ENCODE measurements around the gene TMEM171.

The TMEM171 gene

DNA sequence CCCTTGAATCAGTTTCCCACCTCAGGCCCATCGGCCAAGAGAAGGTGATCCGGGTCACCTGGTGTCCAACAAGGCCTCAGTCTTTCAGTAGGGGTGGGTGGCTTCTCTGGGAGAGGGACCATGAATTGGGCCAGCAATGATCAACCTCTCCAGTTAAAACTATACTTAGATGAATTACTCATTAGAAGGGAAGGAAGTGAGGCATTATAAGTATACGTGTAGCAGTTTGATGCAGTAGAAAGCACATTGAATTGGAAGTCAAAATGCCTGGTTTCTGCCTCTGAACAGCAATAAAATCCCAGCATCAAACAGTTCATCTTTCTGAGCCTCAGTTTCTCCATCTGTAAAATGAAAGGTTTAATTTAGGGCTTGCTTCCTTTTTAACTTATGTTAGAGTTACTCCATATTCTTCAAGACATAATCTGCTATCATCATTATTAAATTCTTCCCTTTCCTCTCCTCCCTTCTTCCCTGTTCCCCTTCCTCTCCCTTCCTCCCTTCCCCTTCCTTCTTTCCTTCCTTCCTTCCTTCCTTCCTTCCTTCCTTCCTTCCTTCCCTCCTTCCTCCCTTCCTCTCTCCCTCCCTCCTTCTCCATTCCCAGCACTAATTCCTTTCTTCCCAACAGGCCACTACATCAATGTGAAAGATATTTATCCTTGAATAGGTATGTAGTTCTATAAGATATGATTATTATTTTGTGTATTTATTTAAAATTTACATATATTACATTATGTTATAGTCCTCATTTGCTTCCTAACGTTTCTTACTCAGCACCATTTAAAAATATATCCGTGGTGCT is 34.0 kb downstream of the TMEM171 start:
- Histone ChIP-seq H3K27ac (ENCODE audit: low read length) (no peak overlapping the region), H3K9ac (ENCODE audit: low read length) (no peak overlapping the region), H3K36me3 (ENCODE audit: control insufficient read depth, low read depth, low read length) (no peaks in the 10 kb centered on the region), H3K27me3 (ENCODE audit: control insufficient read depth, insufficient read depth, low read length) (no peaks in the 10 kb centered on the region), H3K4me1 (ENCODE audit: control insufficient read depth, low read depth, low read length) (peaks cover 3% of the 10 kb centered on the region), H3K4me3 (ENCODE audit: low read length) (no peak overlapping the region), H3K9me3 (ENCODE audit: control insufficient read depth, low read depth, low read length) (no peaks in the 10 kb centered on the region)

DNA sequence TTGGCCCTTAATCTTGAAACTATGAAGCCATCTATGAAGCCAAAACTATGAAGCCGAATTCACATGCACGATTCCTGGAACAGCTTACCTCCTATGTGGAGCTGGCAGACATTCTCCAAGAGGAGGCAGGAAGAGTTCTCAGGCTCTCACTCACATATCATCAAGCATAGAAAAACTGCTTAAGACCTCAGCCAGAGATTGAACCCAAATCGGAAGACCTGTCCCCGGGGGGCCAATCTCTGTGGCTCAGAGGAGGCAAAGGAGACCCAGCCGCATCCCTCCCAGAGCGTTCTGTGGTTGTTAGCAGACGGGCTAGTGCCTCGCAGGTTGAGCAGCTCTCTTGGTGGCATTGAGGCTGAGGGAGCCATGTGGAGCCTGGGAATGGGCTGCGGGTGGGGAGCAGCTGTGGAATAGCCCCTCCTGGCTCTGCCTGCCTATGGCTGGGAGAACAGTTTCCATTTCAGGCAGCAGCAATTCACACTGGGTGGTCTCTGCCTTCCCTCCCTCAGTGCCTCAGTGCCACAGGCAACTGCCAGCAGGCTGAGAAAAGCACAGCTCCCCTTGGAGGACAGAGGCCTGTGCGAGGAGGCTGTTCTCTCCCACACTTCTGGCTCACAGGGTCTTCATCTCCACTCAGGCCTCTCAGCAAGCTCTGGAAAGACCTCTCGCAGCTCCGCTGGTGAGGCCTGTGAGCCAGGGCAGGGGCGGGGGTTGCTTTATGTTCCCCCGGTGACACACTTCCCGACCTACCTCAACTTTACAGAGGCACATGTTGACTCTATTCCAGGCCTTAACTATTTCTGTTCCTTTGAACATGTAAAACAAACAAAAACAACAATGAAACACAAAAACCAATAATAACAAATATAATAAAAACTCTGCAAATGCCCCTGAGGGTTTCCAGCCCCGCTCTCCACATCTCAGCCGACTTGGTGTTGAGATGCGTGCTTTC is 35.2 kb downstream of the TMEM171 start:
- H3K27me3 ChIP-seq (ENCODE audit: control insufficient read depth, insufficient read depth, low read length): no peaks in the 10 kb centered on the region
- H3K36me3 ChIP-seq (ENCODE audit: control insufficient read depth, low read depth, low read length): no peaks in the 10 kb centered on the region
- H3K27ac ChIP-seq (ENCODE audit: low read length): no peak overlapping the region
- peaks cover 3% of the 10 kb centered on the region for H3K4me1 ChIP-seq (ENCODE audit: control insufficient read depth, low read depth, low read length)
- no peak overlapping the region for H3K4me3 ChIP-seq (ENCODE audit: low read length)
- no peak overlapping the region for H3K9ac ChIP-seq (ENCODE audit: low read length)
- H3K9me3 ChIP-seq (ENCODE audit: control insufficient read depth, low read depth, low read length): no peaks in the 10 kb centered on the region

DNA sequence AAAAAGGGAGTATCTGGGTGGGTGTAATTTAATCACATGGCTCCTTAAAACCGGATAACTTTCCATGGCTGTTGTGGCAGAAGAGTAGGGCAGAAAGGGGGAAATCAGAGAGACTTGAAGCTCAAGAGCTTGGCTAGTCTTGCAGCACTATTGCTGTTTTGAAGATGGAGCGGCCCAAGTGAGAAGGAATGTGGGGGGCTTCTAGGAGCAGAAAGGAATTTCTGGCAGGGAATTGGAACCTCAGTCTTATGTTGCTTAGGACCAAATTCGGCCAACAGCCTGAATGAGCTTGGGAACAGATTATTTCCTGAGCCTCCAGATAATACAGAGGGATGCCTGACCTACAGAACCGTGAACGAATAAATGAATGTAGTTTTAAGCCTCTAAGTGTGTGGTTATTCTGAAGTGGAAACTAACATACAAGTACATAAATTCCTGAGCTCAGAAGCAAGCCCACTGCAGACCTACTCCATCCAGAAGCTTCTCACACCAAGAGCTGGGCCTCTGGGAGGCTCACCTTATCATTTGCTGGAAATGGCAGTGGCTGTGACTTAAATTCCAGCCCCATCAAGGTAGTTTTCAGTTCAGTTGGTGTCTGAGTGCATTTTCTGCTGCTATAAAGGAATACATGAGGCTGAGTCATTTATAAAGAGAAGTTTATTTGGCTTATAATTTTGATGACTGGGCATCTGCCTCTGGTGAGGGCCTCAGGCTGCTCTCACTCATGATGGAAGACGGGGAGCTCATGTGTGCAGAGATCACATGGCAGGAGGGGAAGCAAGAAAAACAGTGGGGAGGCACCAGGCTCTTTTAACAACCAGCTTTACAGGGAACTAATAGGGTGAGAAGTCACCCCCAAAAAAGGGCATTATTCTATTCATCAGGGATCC is 37.3 kb downstream of the TMEM171 start:
- no peak overlapping the region for H3K9ac ChIP-seq (ENCODE audit: low read length)
- no peaks in the 10 kb centered on the region for H3K27me3 ChIP-seq (ENCODE audit: control insufficient read depth, insufficient read depth, low read length)
- peaks cover 3% of the 10 kb centered on the region for H3K4me1 ChIP-seq (ENCODE audit: control insufficient read depth, low read depth, low read length)
- H3K9me3 ChIP-seq (ENCODE audit: control insufficient read depth, low read depth, low read length): no peaks in the 10 kb centered on the region
- no peaks in the 10 kb centered on the region for H3K36me3 ChIP-seq (ENCODE audit: control insufficient read depth, low read depth, low read length)
- H3K4me3 ChIP-seq (ENCODE audit: low read length): no peak overlapping the region
- H3K27ac ChIP-seq (ENCODE audit: low read length): no peak overlapping the region

DNA sequence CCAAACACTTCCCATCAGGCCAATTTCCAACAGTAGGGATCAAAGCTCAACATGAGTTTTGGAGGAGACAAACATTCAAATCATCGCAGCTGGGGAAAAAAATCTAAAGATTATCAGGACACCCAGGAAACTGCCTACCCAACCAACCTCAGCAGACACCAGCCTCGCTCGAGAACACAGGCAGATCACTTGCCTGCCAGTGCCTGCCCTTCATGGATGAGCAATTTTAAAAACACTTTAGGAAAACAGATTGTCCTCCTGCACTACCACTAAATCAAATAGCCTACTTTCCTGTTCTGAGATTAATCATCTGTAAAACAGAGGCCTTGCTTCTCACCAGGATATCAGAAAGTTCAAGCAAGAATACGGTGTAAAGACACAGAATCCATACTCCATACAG is 37.9 kb downstream of the TMEM171 start:
- Histone ChIP-seq H3K9me3 (ENCODE audit: control insufficient read depth, low read depth, low read length) (no peaks in the 10 kb centered on the region), H3K4me1 (ENCODE audit: control insufficient read depth, low read depth, low read length) (peaks cover 3% of the 10 kb centered on the region), H3K27ac (ENCODE audit: low read length) (no peak overlapping the region), H3K36me3 (ENCODE audit: control insufficient read depth, low read depth, low read length) (no peaks in the 10 kb centered on the region), H3K4me3 (ENCODE audit: low read length) (no peak overlapping the region), H3K27me3 (ENCODE audit: control insufficient read depth, insufficient read depth, low read length) (no peaks in the 10 kb centered on the region), H3K9ac (ENCODE audit: low read length) (no peak overlapping the region)

DNA sequence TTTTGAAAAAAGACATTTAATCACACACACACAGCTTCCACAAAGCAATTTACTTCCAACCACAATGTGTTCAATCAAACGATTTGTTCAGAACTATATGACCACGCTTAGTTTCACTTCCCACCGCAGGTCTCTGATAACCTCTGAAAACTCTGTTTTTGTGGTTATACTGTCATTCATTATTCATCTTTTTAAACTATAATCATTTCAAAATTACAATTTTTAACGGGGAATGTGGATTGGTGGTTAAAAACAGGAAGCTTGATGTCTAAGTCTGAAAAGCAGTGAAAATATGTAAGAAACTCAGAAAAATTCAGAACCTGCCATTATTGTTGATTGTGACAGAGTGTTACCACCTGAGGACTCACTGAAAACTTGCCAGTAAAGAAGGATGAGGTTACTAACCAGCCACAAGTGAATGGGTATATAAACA is 39.9 kb downstream of the TMEM171 start:
- Histone ChIP-seq H3K9me3 (ENCODE audit: control insufficient read depth, low read depth, low read length) (no peaks in the 10 kb centered on the region), H3K4me1 (ENCODE audit: control insufficient read depth, low read depth, low read length) (peaks cover 3% of the 10 kb centered on the region), H3K36me3 (ENCODE audit: control insufficient read depth, low read depth, low read length) (no peaks in the 10 kb centered on the region), H3K4me3 (ENCODE audit: low read length) (no peak overlapping the region), H3K27me3 (ENCODE audit: control insufficient read depth, insufficient read depth, low read length) (no peaks in the 10 kb centered on the region), H3K9ac (ENCODE audit: low read length) (no peak overlapping the region), H3K27ac (ENCODE audit: low read length) (no peak overlapping the region)

DNA sequence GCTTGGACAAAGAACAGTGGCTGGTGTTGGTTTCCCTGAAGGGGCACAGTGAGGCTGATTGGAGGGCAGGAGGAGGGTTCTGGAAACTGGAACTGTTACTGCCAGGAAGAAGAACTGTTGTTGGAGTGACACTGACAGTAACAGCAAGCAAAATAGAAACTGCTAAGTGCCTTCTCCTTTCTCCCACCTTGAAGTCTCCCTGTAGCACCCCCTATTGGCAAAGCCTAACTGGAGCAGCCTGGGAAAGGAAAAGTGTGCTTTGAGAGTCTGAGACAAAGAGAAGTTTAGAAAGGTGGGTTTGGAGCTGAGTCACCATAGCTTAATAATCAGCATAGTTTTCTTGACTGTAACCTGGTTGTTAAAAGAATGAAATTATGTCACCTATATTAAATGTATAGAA is 50.1 kb downstream of the TMEM171 start:
- Histone ChIP-seq H3K4me1 (ENCODE audit: control insufficient read depth, low read depth, low read length) (no peaks in the 10 kb centered on the region), H3K9me3 (ENCODE audit: control insufficient read depth, low read depth, low read length) (no peaks in the 10 kb centered on the region), H3K36me3 (ENCODE audit: control insufficient read depth, low read depth, low read length) (no peaks in the 10 kb centered on the region), H3K27ac (ENCODE audit: low read length) (no peak overlapping the region), H3K4me3 (ENCODE audit: low read length) (no peak overlapping the region), H3K27me3 (ENCODE audit: control insufficient read depth, insufficient read depth, low read length) (no peaks in the 10 kb centered on the region), H3K9ac (ENCODE audit: low read length) (no peak overlapping the region)

DNA sequence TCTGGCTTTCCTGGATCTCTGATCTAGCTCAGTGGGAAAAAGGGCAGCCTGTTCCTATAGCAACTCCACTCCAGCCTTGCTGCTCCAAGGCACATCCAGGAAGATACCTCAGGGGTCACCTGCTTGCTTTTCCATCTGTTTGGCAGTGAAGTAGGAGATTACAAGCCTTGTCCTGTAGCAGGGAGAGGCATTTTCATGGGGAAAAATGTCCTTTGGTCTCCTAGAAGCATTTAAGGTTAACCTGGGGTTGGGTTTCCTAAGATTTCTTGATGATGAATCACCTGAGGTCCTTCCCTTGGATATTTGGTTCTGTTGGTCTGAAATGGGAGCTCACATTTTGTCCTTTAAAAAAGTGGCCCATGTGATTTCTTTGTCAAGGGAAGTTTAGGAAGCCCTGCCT is 51.1 kb downstream of the TMEM171 start:
- H3K36me3 ChIP-seq (ENCODE audit: control insufficient read depth, low read depth, low read length): no peaks in the 10 kb centered on the region
- no peak overlapping the region for H3K9ac ChIP-seq (ENCODE audit: low read length)
- no peaks in the 10 kb centered on the region for H3K9me3 ChIP-seq (ENCODE audit: control insufficient read depth, low read depth, low read length)
- H3K4me3 ChIP-seq (ENCODE audit: low read length): no peak overlapping the region
- no peak overlapping the region for H3K27ac ChIP-seq (ENCODE audit: low read length)
- H3K4me1 ChIP-seq (ENCODE audit: control insufficient read depth, low read depth, low read length): no peaks in the 10 kb centered on the region
- no peaks in the 10 kb centered on the region for H3K27me3 ChIP-seq (ENCODE audit: control insufficient read depth, insufficient read depth, low read length)

DNA sequence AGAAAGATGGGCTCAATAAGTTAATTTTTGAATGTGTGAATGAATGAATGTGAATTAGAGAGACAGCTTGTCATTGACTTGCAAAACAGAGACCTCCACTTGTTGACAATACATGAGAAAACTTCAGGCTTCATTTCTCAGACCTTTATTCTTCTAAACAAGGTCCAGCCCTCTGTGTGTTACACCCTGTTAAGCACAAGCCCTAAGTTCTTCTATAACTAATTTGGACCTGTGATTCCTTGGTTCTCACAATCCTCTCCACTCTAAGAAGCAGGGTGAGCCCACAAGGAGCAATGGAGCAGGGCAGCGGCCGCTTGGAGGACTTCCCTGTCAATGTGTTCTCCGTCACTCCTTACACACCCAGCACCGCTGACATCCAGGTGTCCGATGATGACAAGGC is 52.6 kb downstream of the TMEM171 start, which contains the start of gene TMEM174:
Gene TMEM174, plus strand, starts transcription at position 243 of the 400 bp plus-strand sequence. Its CDS starts 51 bp downstream, at position 294.
- Histone ChIP-seq H3K4me3 (ENCODE audit: low read length) (no peak within 1 kb of the TSS), H3K27ac (ENCODE audit: low read length) (no peak within 1 kb of the TSS), H3K9me3 (ENCODE audit: control insufficient read depth, low read depth, low read length) (no peaks in the 10 kb centered on the region), H3K36me3 (ENCODE audit: control insufficient read depth, low read depth, low read length) (no peaks in the 10 kb centered on the region), H3K9ac (ENCODE audit: low read length) (no peak within 1 kb of the TSS), H3K27me3 (ENCODE audit: control insufficient read depth, insufficient read depth, low read length) (no peaks in the 10 kb centered on the region), H3K4me1 (ENCODE audit: control insufficient read depth, low read depth, low read length) (no peaks in the 10 kb centered on the region)

DNA sequence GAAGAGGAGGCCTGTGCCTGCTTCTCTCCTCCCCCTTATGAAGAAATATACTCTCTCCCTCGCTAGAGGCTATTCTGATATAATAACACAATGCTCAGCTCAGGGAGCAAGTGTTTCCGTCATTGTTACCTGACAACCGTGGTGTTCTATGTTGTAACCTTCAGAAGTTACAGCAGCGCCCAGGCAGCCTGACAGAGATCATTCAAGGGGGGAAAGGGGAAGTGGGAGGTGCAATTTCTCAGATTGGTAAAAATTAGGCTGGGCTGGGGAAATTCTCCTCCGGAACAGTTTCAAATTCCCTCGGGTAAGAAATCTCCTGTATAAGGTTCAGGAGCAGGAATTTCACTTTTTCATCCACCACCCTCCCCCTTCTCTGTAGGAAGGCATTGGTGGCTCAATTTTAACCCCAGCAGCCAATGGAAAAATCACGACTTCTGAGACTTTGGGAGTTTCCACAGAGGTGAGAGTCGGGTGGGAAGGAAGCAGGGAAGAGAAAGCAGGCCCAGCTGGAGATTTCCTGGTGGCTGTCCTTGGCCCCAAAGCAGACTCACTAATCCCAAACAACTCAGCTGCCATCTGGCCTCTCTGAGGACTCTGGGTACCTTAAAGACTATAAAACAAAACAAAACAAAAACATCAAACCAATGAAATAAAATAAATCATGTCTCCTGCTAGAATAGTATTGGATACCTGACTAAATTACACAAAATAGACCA is 53.9 kb downstream of the TMEM171 start:
- Histone ChIP-seq H3K36me3 (ENCODE audit: control insufficient read depth, low read depth, low read length) (no peaks in the 10 kb centered on the region), H3K4me3 (ENCODE audit: low read length) (no peak overlapping the region), H3K9me3 (ENCODE audit: control insufficient read depth, low read depth, low read length) (no peaks in the 10 kb centered on the region), H3K9ac (ENCODE audit: low read length) (no peak overlapping the region), H3K4me1 (ENCODE audit: control insufficient read depth, low read depth, low read length) (no peaks in the 10 kb centered on the region), H3K27ac (ENCODE audit: low read length) (no peak overlapping the region), H3K27me3 (ENCODE audit: control insufficient read depth, insufficient read depth, low read length) (no peaks in the 10 kb centered on the region)

DNA sequence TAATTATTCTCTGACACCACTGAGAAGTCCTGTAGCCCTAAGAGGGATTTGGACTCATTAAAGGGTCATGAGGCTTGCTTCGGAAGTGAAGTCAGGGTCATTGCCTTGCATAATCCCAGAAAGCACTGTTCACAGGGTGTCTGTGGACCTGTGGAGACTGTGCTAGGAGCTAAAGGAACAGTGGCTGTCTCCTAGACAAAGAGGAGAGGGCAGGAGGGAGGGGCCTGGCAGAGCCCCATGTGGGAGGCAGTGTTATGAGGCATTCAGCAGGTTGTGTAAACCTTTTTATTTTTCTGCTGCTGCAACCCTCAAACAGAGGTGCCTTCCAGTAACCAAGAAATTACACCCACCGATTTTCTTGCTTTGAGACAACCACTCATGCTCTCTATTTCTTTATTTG is 55.9 kb downstream of the TMEM171 start:
- H3K9ac ChIP-seq (ENCODE audit: low read length): no peak overlapping the region
- H3K4me1 ChIP-seq (ENCODE audit: control insufficient read depth, low read depth, low read length): no peaks in the 10 kb centered on the region
- no peak overlapping the region for H3K27ac ChIP-seq (ENCODE audit: low read length)
- no peaks in the 10 kb centered on the region for H3K9me3 ChIP-seq (ENCODE audit: control insufficient read depth, low read depth, low read length)
- H3K4me3 ChIP-seq (ENCODE audit: low read length): no peak overlapping the region
- no peaks in the 10 kb centered on the region for H3K36me3 ChIP-seq (ENCODE audit: control insufficient read depth, low read depth, low read length)
- no peaks in the 10 kb centered on the region for H3K27me3 ChIP-seq (ENCODE audit: control insufficient read depth, insufficient read depth, low read length)
